HFF-Myc (cell line): ENCODE measurements around the gene CRYBA4.

Experiments used
- DNase-seq: peaks from one replicate; pipeline ENCODE4 v3.0.0-alpha.2; 2011; ENCODE audit warnings: low read depth; ENCODE audit errors: extremely low read depth
- H3K4me3 ChIP-seq: replicated peaks from 2 replicates; pipeline ENCODE4 v1.5.1; 2011; ENCODE audit warnings: low read depth, mild to moderate bottlenecking, control low read depth, low read length
- TF ChIP-seq, protein P1 (sequence below): IDR thresholded peaks from 2 replicates; pipeline ENCODE4 v1.5.1; 2012; ENCODE audit warnings: mild to moderate bottlenecking, low read depth, low read length, control low read depth; ENCODE audit errors: missing control alignments

CRYBA4 gene

GRCh38 chr22:26635117-26635516 lies 13.4 kb downstream of the CRYBA4 start:
- H3K4me3 ChIP-seq, result no peak overlapping the region
- TF ChIP-seq, protein P1, sequence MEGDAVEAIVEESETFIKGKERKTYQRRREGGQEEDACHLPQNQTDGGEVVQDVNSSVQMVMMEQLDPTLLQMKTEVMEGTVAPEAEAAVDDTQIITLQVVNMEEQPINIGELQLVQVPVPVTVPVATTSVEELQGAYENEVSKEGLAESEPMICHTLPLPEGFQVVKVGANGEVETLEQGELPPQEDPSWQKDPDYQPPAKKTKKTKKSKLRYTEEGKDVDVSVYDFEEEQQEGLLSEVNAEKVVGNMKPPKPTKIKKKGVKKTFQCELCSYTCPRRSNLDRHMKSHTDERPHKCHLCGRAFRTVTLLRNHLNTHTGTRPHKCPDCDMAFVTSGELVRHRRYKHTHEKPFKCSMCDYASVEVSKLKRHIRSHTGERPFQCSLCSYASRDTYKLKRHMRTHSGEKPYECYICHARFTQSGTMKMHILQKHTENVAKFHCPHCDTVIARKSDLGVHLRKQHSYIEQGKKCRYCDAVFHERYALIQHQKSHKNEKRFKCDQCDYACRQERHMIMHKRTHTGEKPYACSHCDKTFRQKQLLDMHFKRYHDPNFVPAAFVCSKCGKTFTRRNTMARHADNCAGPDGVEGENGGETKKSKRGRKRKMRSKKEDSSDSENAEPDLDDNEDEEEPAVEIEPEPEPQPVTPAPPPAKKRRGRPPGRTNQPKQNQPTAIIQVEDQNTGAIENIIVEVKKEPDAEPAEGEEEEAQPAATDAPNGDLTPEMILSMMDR, result no peak
- no peak for DNase-seq

GRCh38 chr22:26636296-26636695 lies 14.5 kb downstream of the CRYBA4 start:
- no peak overlapping the region for H3K4me3 ChIP-seq
- TF ChIP-seq, protein P1, result no peak
- no peak for DNase-seq

GRCh38 chr22:26642465-26643417 lies 21.0 kb downstream of the CRYBA4 start:
- no peak overlapping the region for H3K4me3 ChIP-seq
- TF ChIP-seq, protein P1, result no peak
- no peak for DNase-seq

DNA sequence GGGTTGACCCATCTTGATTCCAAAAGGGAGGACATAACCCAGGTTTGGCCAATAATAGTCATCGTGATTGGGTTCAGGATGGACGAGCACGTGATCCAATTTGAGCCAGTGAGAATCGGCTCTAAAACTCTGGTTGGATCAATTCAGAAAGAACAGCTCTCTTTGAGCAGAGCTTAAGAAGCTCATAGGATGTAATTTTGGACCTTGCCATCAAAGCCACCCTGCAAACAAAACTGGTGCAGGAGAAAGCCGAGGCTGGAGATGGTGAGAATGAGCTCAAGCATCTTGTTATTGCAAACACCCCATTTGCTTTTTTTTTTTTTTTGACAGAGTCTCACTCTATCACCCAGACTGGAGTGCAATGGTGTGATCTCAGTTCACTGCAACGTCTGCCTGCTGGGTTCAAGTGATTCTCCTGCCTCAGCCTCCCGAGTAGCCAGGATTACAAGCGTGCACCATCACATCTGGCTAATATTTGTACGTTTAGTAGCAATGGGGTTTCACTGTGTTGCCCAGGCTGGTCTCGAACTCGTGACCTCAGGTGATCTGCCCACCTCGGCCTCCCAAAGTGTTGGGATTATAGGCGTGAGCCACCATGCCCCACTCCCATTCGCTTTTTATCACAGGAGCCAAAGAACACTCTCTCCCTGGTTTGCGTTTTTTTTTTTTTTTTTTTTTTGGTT lies 21.8 kb downstream of the CRYBA4 start:
- TF ChIP-seq, protein P1, result no peak
- DNase-seq, result no peak
- no peak overlapping the region for H3K4me3 ChIP-seq

DNA sequence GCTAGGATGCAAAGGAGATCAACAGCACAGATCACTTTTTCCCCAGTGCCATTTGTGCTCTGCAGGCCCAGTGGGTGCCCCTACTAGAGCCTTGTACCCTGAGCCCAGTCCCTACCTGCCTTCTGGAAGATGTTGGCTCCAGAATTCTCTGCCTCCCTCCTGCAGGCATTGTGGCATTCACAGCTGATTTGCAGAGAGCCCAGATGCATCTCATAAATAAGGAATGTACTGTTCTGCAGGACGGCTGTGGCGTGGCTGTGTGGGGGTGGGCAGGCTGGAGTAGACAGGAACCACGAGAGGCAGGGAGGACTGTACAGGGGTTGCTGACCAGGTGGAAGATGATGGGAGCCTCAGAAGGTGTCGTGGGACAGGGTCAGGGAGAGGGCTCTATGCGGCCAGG lies 24.4 kb downstream of the CRYBA4 start:
- TF ChIP-seq, protein P1, result no peak
- DNase-seq, result no peak

GRCh38 chr22:26648011-26648497 lies 26.3 kb downstream of the CRYBA4 start:
- TF ChIP-seq, protein P1, result no peak
- no peak overlapping the region for H3K4me3 ChIP-seq
- no peak for DNase-seq

More for the DNA sequence above, 24.4 kb downstream of the CRYBA4 start:
- H3K4me3 ChIP-seq, result no peak overlapping the region
